Right lobe of liver (tissue), 6 donors: ENCODE measurements around the gene B3GALT4. TPM values are rescaled to one million over a fixed set of nuclear protein-coding genes. Genes with fewer than 3 reads are reported as not detected.
A peak's percentile ranks its signal among the peaks of the same experiment; 100 is the strongest.
"Not testable (repeated sequence)": the region's sequence is repeated elsewhere in the genome, so short reads cannot be mapped to it uniquely, and the experiment has no call there.

Source experiments
- ATAC-seq, 4 donors: fragments of 200-7000 bp; cut with Tn5 transposase; one replicate each; pipeline ENCODE4 v1.9.1; 2020; ENCODE audit warnings: mild to moderate bottlenecking in 4 of 4, moderate library complexity in 4 of 4
- DNase-seq, 3 donors: peaks; one replicate each; pipeline ENCODE4 v3.0.0-alpha.2; 2020
- H3K27ac ChIP-seq, 3 donors: fragments of 200-600 bp; one replicate each; pipeline ENCODE4 v1.8.0; 2022
- H3K27me3 ChIP-seq, 2 donors: fragments of 200-600 bp; one replicate each; pipeline ENCODE4 v1.8.0; 2022
- H3K36me3 ChIP-seq, 4 donors: fragments of 200-600 bp; sonication (generic) in 1 of 4; one replicate each; pipeline versions ENCODE4 v1.5.1 to v1.8.0; 2017 to 2022; ENCODE audit warnings: control low read depth in 1 of 4
- H3K4me1 ChIP-seq, 4 donors: fragments of 200-600 bp; sonication (generic) in 1 of 4; one replicate each; pipeline versions ENCODE4 v1.5.1 to v1.8.0; 2017 to 2022; ENCODE audit warnings: control low read depth in 1 of 4
- H3K4me3 ChIP-seq, 3 donors: fragments of 200-600 bp; one replicate each; pipeline ENCODE4 v1.8.0; 2022
- H3K9me3 ChIP-seq, 4 donors: fragments of 200-600 bp; sonication (generic) in 1 of 4; one replicate each; pipeline versions ENCODE4 v1.5.1 to v1.8.0; 2017 to 2022; ENCODE audit warnings: control low read depth in 1 of 4
- CTCF ChIP-seq, 4 donors: fragments of 200-600 bp in 3 of 4; fragments of 450-650 bp in 1 of 4; IDR thresholded peaks; one replicate each; pipeline versions ENCODE4 v1.5.1 to v1.8.0; 2016 to 2022; ENCODE audit warnings: antibody characterized with exemption in 4 of 4, mild to moderate bottlenecking in 2 of 4
- POLR2A ChIP-seq: fragments of 450-650 bp; IDR thresholded peaks from one replicate; pipeline ENCODE4 v1.6.1; 2017; ENCODE audit warnings: antibody characterized with exemption, mild to moderate bottlenecking
- WGBS: methylation state at CpG from one replicate; pipeline ENCODE4 v1.1.6; 2018; ENCODE audit warnings: low coverage, low lambda C conversion rate; ENCODE audit not compliant: insufficient coverage; ENCODE audit errors: missing lambda C conversion rate; 5-methylcytosine and 5-hydroxymethylcytosine counted together
- intact Hi-C, 2 donors: fragments of 100-400 bp; cut with DNase I; formaldehyde crosslinking; loops; one replicate each; pipeline versions ENCODE4 v1.11.2 to v1.14.1; 2022
- total RNA-seq, 6 experiments: library from RNA; depleted of rRNA in 2 of 6; stranded (reverse); fragments of >200 nt in 2 of 6; fragmentation: NEBNext Ultra II Directional in 3 of 6; extraction: Animal tissue kit (Norgen Biotek cat#: 25700) in 3 of 6; gene quantifications; one replicate each; pipeline versions ENCODE4 v1.1.0 to v1.2.4, GENCODE V29; 2016 to 2023
- donor health status: DM: no; HTN: yes; CAD: no.
- donor health status: DM: no; HTN: no; CAD: no.
- donor health status: DM: no; HTN: no; CAD: no.
- donor health status: DM: no; HTN: yes; CAD: no.
- donor health status: DM: no; HTN: yes; CAD: no.

The B3GALT4 gene
- total RNA-seq, 6 experiments from 2014 or later, result 0.79 to 1.7 (median 1.4) TPM

GRCh38 chr6:33279971-33280511, 3.1 kb downstream of the B3GALT4 start:
- 29% methylated on average over 1 of the region's 5 CpGs for WGBS
- TF ChIP-seq POLR2A (no peak), CTCF (IDR thresholded peaks at IDR 0.05) (peak; percentile 17 to 36 (median 24))
- H3K4me3 ChIP-seq, result no peak overlapping the region
- intact Hi-C loops, result no loop called here
- H3K27me3 ChIP-seq, result no peaks in the 10 kb centered on the region
- peaks cover 0 to 37% (median 7%) of the 10 kb centered on the region in 4 donors for H3K36me3 ChIP-seq
- peak; percentile 12 to 50 (median 35) for ATAC-seq
- H3K27ac ChIP-seq, result no peak overlapping the region
- no peaks in the 10 kb centered on the region for H3K9me3 ChIP-seq
- no peak for DNase-seq
- peaks cover 0 to 18% (median 8%) of the 10 kb centered on the region in 4 donors for H3K4me1 ChIP-seq

- no peak overlapping the region for H3K4me3 ChIP-seq
- intact Hi-C loops, result no loop called here
- DNase-seq, result no peak
- H3K36me3 ChIP-seq, result peaks cover 0 to 38% (median 4%) of the 10 kb centered on the region in 4 donors
- no peak overlapping the region for H3K27ac ChIP-seq
- no CpG with 5 or more reads among the region's 6 CpGs for WGBS
- H3K27me3 ChIP-seq, result no peaks in the 10 kb centered on the region
- H3K9me3 ChIP-seq, result no peaks in the 10 kb centered on the region
- no peak for ATAC-seq
- H3K4me1 ChIP-seq, result peaks cover 0 to 13% (median 6%) of the 10 kb centered on the region in 4 donors
- TF ChIP-seq CTCF (IDR thresholded peaks at IDR 0.05), result no peak
Observed at GRCh38 chr6:33280539-33280938, 3.6 kb downstream of the B3GALT4 start.

GRCh38 chr6:33285214-33285613, 8.3 kb downstream of the B3GALT4 start:
- ATAC-seq, H3K27me3 ChIP-seq, H3K9me3 ChIP-seq, H3K27ac ChIP-seq, DNase-seq, intact Hi-C loops, H3K4me3 ChIP-seq: not testable (repeated sequence)
- peaks cover 0 to 12% (median 5%) of the 10 kb centered on the region in 4 donors for H3K4me1 ChIP-seq
- WGBS, result 72% methylated on average over 4 of the region's 4 CpGs
- H3K36me3 ChIP-seq, result peaks cover 0 to 37% (median 8%) of the 10 kb centered on the region in 4 donors

- Histone ChIP-seq H3K36me3 (peaks cover 0 to 48% (median 10%) of the 10 kb centered on the region in 4 donors), H3K4me3 (no peak overlapping the region), H3K9me3 (no peaks in the 10 kb centered on the region), H3K27me3 (no peaks in the 10 kb centered on the region), H3K27ac (no peak overlapping the region), H3K4me1 (peaks cover 0 to 16% (median 8%) of the 10 kb centered on the region in 4 donors)
- no peak for DNase-seq
- intact Hi-C loops, result no loop called here
- no peak for TF ChIP-seq CTCF (IDR thresholded peaks at IDR 0.05)
- no peak for TF ChIP-seq POLR2A
- no peak for ATAC-seq
- 79% methylated on average over 15 of the region's 22 CpGs for WGBS
Observed at GRCh38 chr6:33286946-33287914, 10.3 kb downstream of the B3GALT4 start.
